Measurements from ENCODE around the gene CEBPE.

GRCh38 chr14:23070262-23071129 lies 48.6 kb downstream of the CEBPE start:
- TF ChIP-seq, protein P1, sequence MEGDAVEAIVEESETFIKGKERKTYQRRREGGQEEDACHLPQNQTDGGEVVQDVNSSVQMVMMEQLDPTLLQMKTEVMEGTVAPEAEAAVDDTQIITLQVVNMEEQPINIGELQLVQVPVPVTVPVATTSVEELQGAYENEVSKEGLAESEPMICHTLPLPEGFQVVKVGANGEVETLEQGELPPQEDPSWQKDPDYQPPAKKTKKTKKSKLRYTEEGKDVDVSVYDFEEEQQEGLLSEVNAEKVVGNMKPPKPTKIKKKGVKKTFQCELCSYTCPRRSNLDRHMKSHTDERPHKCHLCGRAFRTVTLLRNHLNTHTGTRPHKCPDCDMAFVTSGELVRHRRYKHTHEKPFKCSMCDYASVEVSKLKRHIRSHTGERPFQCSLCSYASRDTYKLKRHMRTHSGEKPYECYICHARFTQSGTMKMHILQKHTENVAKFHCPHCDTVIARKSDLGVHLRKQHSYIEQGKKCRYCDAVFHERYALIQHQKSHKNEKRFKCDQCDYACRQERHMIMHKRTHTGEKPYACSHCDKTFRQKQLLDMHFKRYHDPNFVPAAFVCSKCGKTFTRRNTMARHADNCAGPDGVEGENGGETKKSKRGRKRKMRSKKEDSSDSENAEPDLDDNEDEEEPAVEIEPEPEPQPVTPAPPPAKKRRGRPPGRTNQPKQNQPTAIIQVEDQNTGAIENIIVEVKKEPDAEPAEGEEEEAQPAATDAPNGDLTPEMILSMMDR (IDR thresholded peaks at IDR 0.05) = no peak
- no peak for TF ChIP-seq POLR2A (IDR thresholded peaks at IDR 0.05)
